Breast epithelium (tissue), 3 donors: ENCODE data around the gene SEMA4C.

Source experiments
- POLR2A ChIP-seq: fragments of 450-650 bp; IDR thresholded peaks from one replicate; pipeline ENCODE4 v1.6.1; 2016; ENCODE audit warnings: antibody characterized with exemption, mild to moderate bottlenecking, moderate library complexity
- POLR2AphosphoS5 ChIP-seq, 3 donors: sonication (generic); formaldehyde crosslinking; IDR thresholded peaks; one replicate each; pipeline ENCODE4 v1.6.1; 2017; ENCODE audit warnings: antibody characterized with exemption in 3 of 3
- TF ChIP-seq, protein P1 (sequence below), 3 donors: fragments of 450-650 bp; IDR thresholded peaks; one replicate each; pipeline ENCODE4 v1.5.1; 2016 to 2017; ENCODE audit warnings: antibody characterized with exemption in 3 of 3, mild to moderate bottlenecking in 3 of 3, moderate library complexity in 3 of 3

- TF ChIP-seq, protein P1, sequence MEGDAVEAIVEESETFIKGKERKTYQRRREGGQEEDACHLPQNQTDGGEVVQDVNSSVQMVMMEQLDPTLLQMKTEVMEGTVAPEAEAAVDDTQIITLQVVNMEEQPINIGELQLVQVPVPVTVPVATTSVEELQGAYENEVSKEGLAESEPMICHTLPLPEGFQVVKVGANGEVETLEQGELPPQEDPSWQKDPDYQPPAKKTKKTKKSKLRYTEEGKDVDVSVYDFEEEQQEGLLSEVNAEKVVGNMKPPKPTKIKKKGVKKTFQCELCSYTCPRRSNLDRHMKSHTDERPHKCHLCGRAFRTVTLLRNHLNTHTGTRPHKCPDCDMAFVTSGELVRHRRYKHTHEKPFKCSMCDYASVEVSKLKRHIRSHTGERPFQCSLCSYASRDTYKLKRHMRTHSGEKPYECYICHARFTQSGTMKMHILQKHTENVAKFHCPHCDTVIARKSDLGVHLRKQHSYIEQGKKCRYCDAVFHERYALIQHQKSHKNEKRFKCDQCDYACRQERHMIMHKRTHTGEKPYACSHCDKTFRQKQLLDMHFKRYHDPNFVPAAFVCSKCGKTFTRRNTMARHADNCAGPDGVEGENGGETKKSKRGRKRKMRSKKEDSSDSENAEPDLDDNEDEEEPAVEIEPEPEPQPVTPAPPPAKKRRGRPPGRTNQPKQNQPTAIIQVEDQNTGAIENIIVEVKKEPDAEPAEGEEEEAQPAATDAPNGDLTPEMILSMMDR (IDR thresholded peaks at IDR 0.05), result no peak
- TF ChIP-seq POLR2A (no peak), POLR2AphosphoS5 (IDR thresholded peaks at IDR 0.05) (no peak)
Measured at GRCh38 chr2:96875498-96876268, 5.8 kb upstream of the SEMA4C start.
